ENCODE results near the gene APLNR.

Gene APLNR

GRCh38 chr11:57251491-57252104 lies 14.5 kb upstream of the APLNR start:
- DNase-seq (ENCODE audit: low read depth) = no peak

GRCh38 chr11:57251037-57251436 lies 14.0 kb upstream of the APLNR start:
- no peak for DNase-seq (ENCODE audit: low read depth)

- DNase-seq (ENCODE audit: low read depth) = no peak
Observed at GRCh38 chr11:57249384-57250319, 12.6 kb upstream of the APLNR start.

GRCh38 chr11:57248780-57249383 lies 11.8 kb upstream of the APLNR start:
- peak; percentile 41 for DNase-seq (ENCODE audit: low read depth)

GRCh38 chr11:57244911-57245310 lies 7.9 kb upstream of the APLNR start:
- no peak for DNase-seq (ENCODE audit: low read depth)

- DNase-seq (ENCODE audit: low read depth) = no peak
Observed at GRCh38 chr11:57241353-57241972, 4.4 kb upstream of the APLNR start.

- DNase-seq (ENCODE audit: low read depth) = no peak
Observed at GRCh38 chr11:57240757-57241156, 3.7 kb upstream of the APLNR start.

- DNase-seq (ENCODE audit: low read depth) = no peak
Observed at GRCh38 chr11:57240007-57240406, 3.0 kb upstream of the APLNR start.

- no peak for DNase-seq (ENCODE audit: low read depth)
Observed at GRCh38 chr11:57239348-57239747, 2.3 kb upstream of the APLNR start.

- DNase-seq (ENCODE audit: low read depth) = no peak
Observed at GRCh38 chr11:57235761-57236703, 1.0 kb downstream of the APLNR start.

- no peak for DNase-seq (ENCODE audit: low read depth)
Observed at GRCh38 chr11:57233702-57234101, 3.3 kb downstream of the APLNR start.

GRCh38 chr11:57231539-57232253 lies 5.4 kb downstream of the APLNR start:
- DNase-seq (ENCODE audit: low read depth) = no peak

- DNase-seq (ENCODE audit: low read depth) = no peak
Observed at GRCh38 chr11:57230791-57231538, 6.1 kb downstream of the APLNR start.

GRCh38 chr11:57230316-57230715 lies 6.7 kb downstream of the APLNR start:
- no peak for DNase-seq (ENCODE audit: low read depth)

- DNase-seq (ENCODE audit: low read depth) = no peak
Observed at GRCh38 chr11:57228600-57228999, 8.4 kb downstream of the APLNR start.

GRCh38 chr11:57224537-57224936 lies 12.5 kb downstream of the APLNR start:
- DNase-seq (ENCODE audit: low read depth) = no peak

GRCh38 chr11:57224128-57224527 lies 12.9 kb downstream of the APLNR start:
- no peak for DNase-seq (ENCODE audit: low read depth)

- DNase-seq (ENCODE audit: low read depth) = no peak
Observed at GRCh38 chr11:57223601-57224000, 13.4 kb downstream of the APLNR start.

- DNase-seq (ENCODE audit: low read depth) = no peak
Observed at GRCh38 chr11:57222239-57222638, 14.8 kb downstream of the APLNR start.

- no peak for DNase-seq (ENCODE audit: low read depth)
Observed at GRCh38 chr11:57219021-57219627, 17.9 kb downstream of the APLNR start.
